Ascending aorta (tissue), 2 donors: Measurements from ENCODE around the gene OXCT1. TPM values are rescaled to one million over a fixed set of nuclear protein-coding genes. Genes with fewer than 3 reads are reported as not detected.
A peak's percentile ranks its signal among the peaks of the same experiment; 100 is the strongest.

ENCODE experiments used
- DNase-seq, 2 donors: peaks; one replicate each; pipeline ENCODE4 v3.0.0-alpha.2; 2019; ENCODE audit warnings: low spot score in 2 of 2
- H3K27ac ChIP-seq, 2 donors: fragments of 200-600 bp; sonication (generic); one replicate each; pipeline ENCODE4 v1.5.1; 2016 to 2017; ENCODE audit warnings: mild to moderate bottlenecking in 1 of 2
- H3K27me3 ChIP-seq: fragments of 200-600 bp; sonication (generic); one replicate; pipeline ENCODE4 v1.5.1; 2017
- H3K36me3 ChIP-seq, 2 donors: fragments of 200-600 bp; sonication (generic); one replicate each; pipeline ENCODE4 v1.5.1; 2016
- H3K4me1 ChIP-seq, 2 donors: fragments of 200-600 bp; sonication (generic); one replicate each; pipeline ENCODE4 v1.5.1; 2016 to 2017; ENCODE audit warnings: mild to moderate bottlenecking in 1 of 2
- H3K4me3 ChIP-seq, 2 donors: fragments of 200-600 bp; sonication (generic); one replicate each; pipeline ENCODE4 v1.5.1; 2016 to 2017; ENCODE audit warnings: mild to moderate bottlenecking in 1 of 2
- H3K9me3 ChIP-seq, 2 donors: fragments of 200-600 bp; sonication (generic); one replicate each; pipeline ENCODE4 v1.5.1; 2016
- intact Hi-C: fragments of 100-400 bp; cut with DNase I; formaldehyde crosslinking; loops from one replicate; pipeline ENCODE4 v1.15.1; 2023
- total RNA-seq: library from RNA; depleted of rRNA; stranded (reverse); fragments of >200 nt; gene quantifications from one replicate; pipeline ENCODE4 v1.1.0, GENCODE V29; 2016
- TF ChIP-seq, protein P1 (sequence below), 3 experiments: fragments of 200-600 bp in 2 of 3; fragments of 450-650 bp in 1 of 3; sonication (generic) in 2 of 3; IDR thresholded peaks; one replicate each; pipeline ENCODE4 v1.5.1; 2016 to 2019; ENCODE audit warnings: antibody characterized with exemption in 3 of 3, mild to moderate bottlenecking in 1 of 3, moderate library complexity in 1 of 3

Gene OXCT1
- total RNA-seq, 1 donor from 2014 or later, result 3.1 TPM

DNA sequence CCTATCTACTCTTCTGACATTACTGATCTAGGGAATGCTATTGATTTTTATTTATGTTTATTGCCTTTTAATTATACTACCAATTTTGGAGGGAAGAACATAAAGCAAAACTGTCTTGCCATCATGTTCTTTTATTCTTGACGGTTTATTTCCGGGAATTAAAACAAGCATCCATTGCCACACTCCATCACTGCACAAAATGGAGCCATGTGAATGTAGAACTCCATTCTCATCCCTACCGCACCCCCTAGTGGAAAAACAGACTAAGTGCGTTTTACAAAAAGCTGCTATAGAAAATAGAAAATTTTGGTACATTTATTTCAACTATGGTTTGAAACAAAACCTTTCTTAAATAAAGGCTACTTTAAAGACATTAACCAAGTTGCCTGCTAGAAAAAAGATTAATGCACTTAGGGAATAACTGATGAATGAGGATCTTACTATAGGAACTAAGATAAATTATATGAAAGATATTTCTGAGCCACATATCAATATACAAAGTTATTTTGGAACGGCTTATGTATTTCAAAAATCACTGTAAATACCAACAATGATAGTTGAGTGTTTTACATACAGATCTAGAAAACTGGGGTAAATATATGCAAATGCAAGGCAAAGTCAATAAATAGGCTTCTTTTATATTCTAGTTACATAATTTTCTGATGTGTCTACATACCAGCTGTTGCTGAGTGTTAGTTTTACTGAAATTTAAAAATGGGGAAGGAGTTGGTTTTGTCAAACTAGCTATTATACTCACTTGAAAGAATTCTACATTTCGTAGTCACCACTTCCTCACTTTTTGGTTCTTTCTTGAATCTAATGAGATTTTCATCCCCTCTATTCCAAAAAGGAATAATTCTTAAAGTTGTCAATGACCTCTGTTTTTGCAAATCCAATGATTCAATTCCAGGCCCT is 26.5 kb downstream of the OXCT1 start:
- H3K4me3 ChIP-seq, result no peak overlapping the region
- TF ChIP-seq, protein P1, sequence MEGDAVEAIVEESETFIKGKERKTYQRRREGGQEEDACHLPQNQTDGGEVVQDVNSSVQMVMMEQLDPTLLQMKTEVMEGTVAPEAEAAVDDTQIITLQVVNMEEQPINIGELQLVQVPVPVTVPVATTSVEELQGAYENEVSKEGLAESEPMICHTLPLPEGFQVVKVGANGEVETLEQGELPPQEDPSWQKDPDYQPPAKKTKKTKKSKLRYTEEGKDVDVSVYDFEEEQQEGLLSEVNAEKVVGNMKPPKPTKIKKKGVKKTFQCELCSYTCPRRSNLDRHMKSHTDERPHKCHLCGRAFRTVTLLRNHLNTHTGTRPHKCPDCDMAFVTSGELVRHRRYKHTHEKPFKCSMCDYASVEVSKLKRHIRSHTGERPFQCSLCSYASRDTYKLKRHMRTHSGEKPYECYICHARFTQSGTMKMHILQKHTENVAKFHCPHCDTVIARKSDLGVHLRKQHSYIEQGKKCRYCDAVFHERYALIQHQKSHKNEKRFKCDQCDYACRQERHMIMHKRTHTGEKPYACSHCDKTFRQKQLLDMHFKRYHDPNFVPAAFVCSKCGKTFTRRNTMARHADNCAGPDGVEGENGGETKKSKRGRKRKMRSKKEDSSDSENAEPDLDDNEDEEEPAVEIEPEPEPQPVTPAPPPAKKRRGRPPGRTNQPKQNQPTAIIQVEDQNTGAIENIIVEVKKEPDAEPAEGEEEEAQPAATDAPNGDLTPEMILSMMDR (IDR thresholded peaks at IDR 0.05), result peak; percentile 57 to 81 (median 70)
- H3K9me3 ChIP-seq, result no peaks in the 10 kb centered on the region
- intact Hi-C loops, result loop anchor here (1.0 to 5.0 kb wide), 4 partner anchors 51 to 936 kb away; partner anchors contain the start of gene C7
- H3K36me3 ChIP-seq, result peaks cover 0 to 2% of the 10 kb centered on the region in 2 donors
- H3K27ac ChIP-seq, result no peak overlapping the region
- DNase-seq, result no peak
- no peaks in the 10 kb centered on the region for H3K4me1 ChIP-seq
- H3K27me3 ChIP-seq, result no peaks in the 10 kb centered on the region

- Histone ChIP-seq H3K27ac (peak overlapping the region in 1 of 2 donors; percentile 2), H3K4me1 (no peaks in the 10 kb centered on the region), H3K27me3 (no peaks in the 10 kb centered on the region), H3K36me3 (peaks cover 0 to 6% of the 10 kb centered on the region in 2 donors), H3K9me3 (no peaks in the 10 kb centered on the region), H3K4me3 (no peak overlapping the region)
- TF ChIP-seq, protein P1 (IDR thresholded peaks at IDR 0.05), result no peak
- no peak for DNase-seq
- intact Hi-C loops, result loop anchor here (1.0 to 5.0 kb wide), 4 partner anchors 50 to 935 kb away; partner anchors contain the start of gene C7
Observed at GRCh38 chr5:41842777-41843176, 27.4 kb downstream of the OXCT1 start.

DNA sequence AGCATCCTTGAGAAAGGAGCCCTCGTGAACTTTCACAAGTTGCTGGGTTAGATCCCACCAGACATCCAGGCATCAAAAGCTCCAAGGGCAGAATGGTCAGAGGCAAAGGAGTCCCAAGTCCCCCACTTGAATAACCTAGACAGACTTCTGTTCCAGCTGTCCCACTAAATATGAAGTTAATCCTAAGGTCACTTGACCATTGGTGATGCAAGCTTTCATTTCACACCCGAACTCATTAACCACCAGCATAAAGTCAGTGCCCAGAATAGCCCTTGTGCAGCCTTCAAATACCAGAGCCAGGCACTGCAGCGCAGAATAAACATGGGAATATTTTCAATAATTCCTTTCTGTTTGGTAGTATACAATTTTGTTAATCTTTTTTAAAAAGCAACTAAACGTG is 28.9 kb downstream of the OXCT1 start:
- H3K36me3 ChIP-seq, result peaks cover 0 to 6% of the 10 kb centered on the region in 2 donors
- no peak overlapping the region for H3K4me3 ChIP-seq
- peak overlapping the region in 1 of 2 donors; percentile 42 for H3K27ac ChIP-seq
- no peak for DNase-seq
- no peaks in the 10 kb centered on the region for H3K27me3 ChIP-seq
- TF ChIP-seq, protein P1 (IDR thresholded peaks at IDR 0.05), result no peak
- no peaks in the 10 kb centered on the region for H3K9me3 ChIP-seq
- peaks cover 0 to under 1% of the 10 kb centered on the region in 2 donors for H3K4me1 ChIP-seq
- intact Hi-C loops, result loop anchor here (5.0 kb wide), 2 partner anchors 49 to 934 kb away; partner anchors contain the start of gene C7

- TF ChIP-seq, protein P1 (IDR thresholded peaks at IDR 0.05), result no peak
- H3K27ac ChIP-seq, result no peak overlapping the region
- no peaks in the 10 kb centered on the region for H3K27me3 ChIP-seq
- no peak for DNase-seq
- peaks cover 4 to 7% of the 10 kb centered on the region in 2 donors for H3K4me1 ChIP-seq
- H3K4me3 ChIP-seq, result no peak overlapping the region
- intact Hi-C loops, result loop anchor here (5.0 kb wide), 2 partner anchors 48 to 933 kb away; partner anchors contain the start of gene C7
- H3K36me3 ChIP-seq, result peaks cover 0 to 6% of the 10 kb centered on the region in 2 donors
- H3K9me3 ChIP-seq, result no peaks in the 10 kb centered on the region
Observed at GRCh38 chr5:41840251-41840650, 30.0 kb downstream of the OXCT1 start.

- Histone ChIP-seq H3K4me1 (peaks cover 4 to 17% of the 10 kb centered on the region in 2 donors), H3K27me3 (no peaks in the 10 kb centered on the region), H3K27ac (no peak overlapping the region), H3K4me3 (no peak overlapping the region), H3K9me3 (no peaks in the 10 kb centered on the region), H3K36me3 (peaks cover 0 to 6% of the 10 kb centered on the region in 2 donors)
- no peak for DNase-seq
- intact Hi-C loops, result loop anchor here (10.0 kb wide), 1 partner anchor 203 kb away; no protein-coding TSS in a partner anchor
- TF ChIP-seq, protein P1 (IDR thresholded peaks at IDR 0.05), result no peak
Observed at GRCh38 chr5:41837793-41838192, 32.4 kb downstream of the OXCT1 start.
